Measurements from ENCODE around the gene PIKFYVE. TPM values are rescaled to one million over a fixed set of nuclear protein-coding genes. Genes with fewer than 3 reads are reported as not detected.
"Not testable (repeated sequence)": the region's sequence is repeated elsewhere in the genome, so short reads cannot be mapped to it uniquely, and the experiment has no call there.

The PIKFYVE gene
- total and polyA plus RNA-seq, 4 donors, result 5.7 to 46.9 (median 17.3) TPM

DNA sequence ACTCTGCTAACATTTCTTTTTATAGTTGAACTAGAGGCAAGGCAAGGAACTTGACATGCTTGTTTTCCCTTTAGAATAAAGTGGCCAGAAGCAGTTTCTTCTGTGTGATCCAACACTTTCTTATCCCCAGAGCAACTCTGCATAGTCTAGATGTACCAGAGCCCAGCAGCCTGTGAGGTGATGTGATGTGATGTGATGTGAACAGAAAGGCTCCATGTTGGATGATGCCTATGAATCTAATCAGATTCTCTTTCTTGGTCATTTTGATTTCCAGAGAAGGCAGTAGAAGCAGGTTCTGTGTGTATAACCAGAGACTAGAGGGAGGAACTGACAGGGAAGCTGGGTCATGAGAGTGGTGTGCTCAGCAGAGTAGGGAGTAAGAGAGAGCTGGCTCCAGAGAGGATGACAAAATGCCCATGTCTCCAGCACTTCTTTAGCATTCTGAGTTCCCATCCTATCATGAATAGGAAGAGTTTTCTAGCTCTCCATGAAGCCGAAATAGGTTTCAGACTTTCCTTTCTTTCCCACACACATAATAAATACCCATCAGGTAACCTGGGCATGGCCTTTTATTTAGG lies 109.5 kb downstream of the PIKFYVE start:
- Histone ChIP-seq H3K4me3 (no peak overlapping the region), H3K9ac (ENCODE audit: insufficient read depth in 1 of 2, low read length in 2 of 2) (no peak overlapping the region), H3K9me3 (ENCODE audit: control insufficient read depth in 4 of 4, insufficient read depth in 3 of 4, low read length in 3 of 4) (peaks cover 0 to 1% (median 0%) of the 10 kb centered on the region in 4 donors), H3K27ac (ENCODE audit: low read depth in 1 of 2, low read length in 1 of 2) (no peak overlapping the region), H3K27me3 (ENCODE audit: control insufficient read depth in 3 of 3, insufficient read depth in 3 of 3, low read length in 2 of 3) (no peaks in the 10 kb centered on the region), H3K4me1 (ENCODE audit: control insufficient read depth in 5 of 5, insufficient read depth in 5 of 5, low read length in 5 of 5) (no peaks in the 10 kb centered on the region), H3K36me3 (ENCODE audit: control insufficient read depth in 4 of 4, insufficient read depth in 4 of 4, low read length in 4 of 4) (no peaks in the 10 kb centered on the region)
- TF ChIP-seq, protein P1, sequence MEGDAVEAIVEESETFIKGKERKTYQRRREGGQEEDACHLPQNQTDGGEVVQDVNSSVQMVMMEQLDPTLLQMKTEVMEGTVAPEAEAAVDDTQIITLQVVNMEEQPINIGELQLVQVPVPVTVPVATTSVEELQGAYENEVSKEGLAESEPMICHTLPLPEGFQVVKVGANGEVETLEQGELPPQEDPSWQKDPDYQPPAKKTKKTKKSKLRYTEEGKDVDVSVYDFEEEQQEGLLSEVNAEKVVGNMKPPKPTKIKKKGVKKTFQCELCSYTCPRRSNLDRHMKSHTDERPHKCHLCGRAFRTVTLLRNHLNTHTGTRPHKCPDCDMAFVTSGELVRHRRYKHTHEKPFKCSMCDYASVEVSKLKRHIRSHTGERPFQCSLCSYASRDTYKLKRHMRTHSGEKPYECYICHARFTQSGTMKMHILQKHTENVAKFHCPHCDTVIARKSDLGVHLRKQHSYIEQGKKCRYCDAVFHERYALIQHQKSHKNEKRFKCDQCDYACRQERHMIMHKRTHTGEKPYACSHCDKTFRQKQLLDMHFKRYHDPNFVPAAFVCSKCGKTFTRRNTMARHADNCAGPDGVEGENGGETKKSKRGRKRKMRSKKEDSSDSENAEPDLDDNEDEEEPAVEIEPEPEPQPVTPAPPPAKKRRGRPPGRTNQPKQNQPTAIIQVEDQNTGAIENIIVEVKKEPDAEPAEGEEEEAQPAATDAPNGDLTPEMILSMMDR (IDR thresholded peaks at IDR 0.05; ENCODE audit: control extremely low read depth, extremely low read depth), result no peak
- DNase-seq (no peak), ATAC-seq (ENCODE audit: insufficient read depth, low FRiP score) (no peak)
- 76 to 97% methylated on average over 1 of the region's 1 CpG for WGBS, 2 donors

DNA sequence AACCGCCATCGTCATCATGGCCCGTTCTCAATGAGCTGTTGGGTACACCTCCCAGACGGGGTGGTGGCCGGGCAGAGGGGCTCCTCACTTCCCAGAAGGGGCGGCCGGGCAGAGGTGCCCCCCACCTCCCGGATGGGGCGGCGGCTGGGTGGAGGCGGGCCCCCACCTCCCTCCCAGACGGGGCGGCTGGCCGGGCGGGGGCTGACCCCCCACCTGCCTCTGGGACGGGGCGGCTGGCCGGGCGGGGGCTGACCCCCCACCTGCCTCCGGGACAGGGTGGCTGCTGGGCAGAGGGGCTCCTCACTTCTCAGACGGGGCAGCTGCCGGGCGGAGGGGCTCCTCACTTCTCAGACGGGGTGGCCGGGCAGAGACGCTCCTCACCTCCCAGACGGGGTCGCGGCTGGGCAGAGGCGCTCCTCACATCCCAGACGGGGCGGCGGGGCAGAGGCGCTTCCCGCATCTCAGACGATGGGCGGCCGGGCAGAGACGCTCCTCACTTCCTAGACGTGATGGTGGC lies 111.3 kb downstream of the PIKFYVE start:
- H3K27ac ChIP-seq (ENCODE audit: low read depth in 1 of 2, low read length in 1 of 2); H3K27me3 ChIP-seq (ENCODE audit: control insufficient read depth in 3 of 3, insufficient read depth in 3 of 3, low read length in 2 of 3); ATAC-seq (ENCODE audit: insufficient read depth, low FRiP score); H3K4me3 ChIP-seq; H3K4me1 ChIP-seq (ENCODE audit: control insufficient read depth in 5 of 5, insufficient read depth in 5 of 5, low read length in 5 of 5); H3K36me3 ChIP-seq (ENCODE audit: control insufficient read depth in 4 of 4, insufficient read depth in 4 of 4, low read length in 4 of 4); H3K9me3 ChIP-seq (ENCODE audit: control insufficient read depth in 4 of 4, insufficient read depth in 3 of 4, low read length in 3 of 4); DNase-seq; H3K9ac ChIP-seq (ENCODE audit: insufficient read depth in 1 of 2, low read length in 2 of 2): not testable (repeated sequence)
- 83 to 88% methylated on average over 11 to 39 of the region's 40 CpGs for WGBS, 2 donors

DNA sequence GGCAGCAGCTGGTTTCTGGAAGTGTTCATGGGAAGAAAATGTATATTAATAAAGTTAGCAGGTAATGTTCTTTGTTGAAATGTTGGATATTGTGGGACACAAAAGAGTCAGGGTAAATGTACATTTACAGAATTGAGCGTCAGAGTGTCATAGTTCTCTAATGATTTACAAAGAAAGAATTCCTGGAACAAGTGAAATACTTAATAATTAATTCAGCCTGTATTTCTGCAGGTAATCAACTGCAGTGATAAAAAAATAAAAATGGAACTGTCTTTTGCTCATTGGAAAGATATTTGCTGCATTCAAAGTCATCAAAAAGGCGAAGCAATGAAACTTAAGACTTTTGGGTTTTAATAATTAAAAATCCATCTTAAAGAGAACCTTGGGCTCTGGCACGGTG lies 113.1 kb downstream of the PIKFYVE start:
- TF ChIP-seq, protein P1 (IDR thresholded peaks at IDR 0.05; ENCODE audit: control extremely low read depth, extremely low read depth), result no peak
- Histone ChIP-seq H3K27ac (ENCODE audit: low read depth in 1 of 2, low read length in 1 of 2) (no peak overlapping the region), H3K27me3 (ENCODE audit: control insufficient read depth in 3 of 3, insufficient read depth in 3 of 3, low read length in 2 of 3) (no peaks in the 10 kb centered on the region), H3K4me1 (ENCODE audit: control insufficient read depth in 5 of 5, insufficient read depth in 5 of 5, low read length in 5 of 5) (no peaks in the 10 kb centered on the region), H3K36me3 (ENCODE audit: control insufficient read depth in 4 of 4, insufficient read depth in 4 of 4, low read length in 4 of 4) (no peaks in the 10 kb centered on the region), H3K9ac (ENCODE audit: insufficient read depth in 1 of 2, low read length in 2 of 2) (no peak overlapping the region), H3K4me3 (no peak overlapping the region), H3K9me3 (ENCODE audit: control insufficient read depth in 4 of 4, insufficient read depth in 3 of 4, low read length in 3 of 4) (peaks cover 0 to 3% (median 0%) of the 10 kb centered on the region in 4 donors)
- DNase-seq (no peak), ATAC-seq (ENCODE audit: insufficient read depth, low FRiP score) (no peak)
- 88 to 94% methylated on average over 3 of the region's 3 CpGs for WGBS, 2 donors

DNA sequence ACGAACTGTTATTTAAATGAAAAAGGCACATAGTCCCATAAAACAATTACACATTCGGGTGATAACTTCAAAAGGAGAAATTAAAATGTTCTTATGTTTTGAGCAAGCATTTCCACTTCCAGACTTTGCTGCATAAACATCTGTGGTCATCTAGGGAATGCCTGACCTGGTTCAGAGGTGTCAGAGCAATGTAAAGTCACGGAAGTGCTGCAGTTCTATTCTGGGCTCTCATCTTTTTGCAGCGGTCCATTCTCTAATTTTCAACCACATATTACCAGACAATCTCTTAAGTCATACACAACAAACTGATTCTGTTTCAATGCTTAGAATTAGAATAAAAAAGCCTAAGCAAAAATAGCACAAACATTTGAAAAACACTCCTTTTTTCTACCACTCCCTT lies 118.6 kb downstream of the PIKFYVE start:
- H3K27me3 ChIP-seq (ENCODE audit: control insufficient read depth in 3 of 3, insufficient read depth in 3 of 3, low read length in 2 of 3), result no peaks in the 10 kb centered on the region
- no peak overlapping the region for H3K4me3 ChIP-seq
- H3K9me3 ChIP-seq (ENCODE audit: control insufficient read depth in 4 of 4, insufficient read depth in 3 of 4, low read length in 3 of 4), result peaks cover 0 to 3% (median 0%) of the 10 kb centered on the region in 4 donors
- H3K4me1 ChIP-seq (ENCODE audit: control insufficient read depth in 5 of 5, insufficient read depth in 5 of 5, low read length in 5 of 5), result no peaks in the 10 kb centered on the region
- H3K36me3 ChIP-seq (ENCODE audit: control insufficient read depth in 4 of 4, insufficient read depth in 4 of 4, low read length in 4 of 4), result no peaks in the 10 kb centered on the region
- WGBS, 2 donors, result 73 to 85% methylated on average over 4 of the region's 4 CpGs
- TF ChIP-seq, protein P1 (IDR thresholded peaks at IDR 0.05; ENCODE audit: control extremely low read depth, extremely low read depth), result no peak
- no peak overlapping the region for H3K27ac ChIP-seq (ENCODE audit: low read depth in 1 of 2, low read length in 1 of 2)
- DNase-seq, result no peak
- ATAC-seq (ENCODE audit: insufficient read depth, low FRiP score), result no peak
- H3K9ac ChIP-seq (ENCODE audit: insufficient read depth in 1 of 2, low read length in 2 of 2), result no peak overlapping the region
